ENCODE results near the gene DAAM2. TPM values are rescaled to one million over a fixed set of nuclear protein-coding genes. Genes with fewer than 3 reads are reported as not detected.

The DAAM2 gene
- total RNA-seq, 1 donor from 2014 or later, result 0.59 TPM

GRCh38 chr6:39793516-39793915 is 1.3 kb downstream of the DAAM2 start:
- no peak for DNase-seq
- Mint-ChIP-seq H3K4me3 (ENCODE audit: unreplicated experiment) (no peak overlapping the region), H3K4me1 (ENCODE audit: low read depth, unreplicated experiment) (no peaks in the 10 kb centered on the region), H3K9me3 (ENCODE audit: unreplicated experiment) (no peaks in the 10 kb centered on the region), H3K27ac (ENCODE audit: unreplicated experiment) (no peak overlapping the region), H3K36me3 (ENCODE audit: unreplicated experiment) (no peaks in the 10 kb centered on the region), H3K27me3 (ENCODE audit: unreplicated experiment) (peaks cover 2% of the 10 kb centered on the region)
- TF ChIP-seq CTCF (IDR thresholded peaks at IDR 0.05; ENCODE audit: partially characterized antibody, unreplicated experiment), result no peak

GRCh38 chr6:39794231-39794630 is 2.1 kb downstream of the DAAM2 start:
- H3K36me3 Mint-ChIP-seq (ENCODE audit: unreplicated experiment), result no peaks in the 10 kb centered on the region
- no peak for TF ChIP-seq CTCF (IDR thresholded peaks at IDR 0.05; ENCODE audit: partially characterized antibody, unreplicated experiment)
- no peak overlapping the region for H3K27ac Mint-ChIP-seq (ENCODE audit: unreplicated experiment)
- H3K4me3 Mint-ChIP-seq (ENCODE audit: unreplicated experiment), result no peak overlapping the region
- no peaks in the 10 kb centered on the region for H3K27me3 Mint-ChIP-seq (ENCODE audit: unreplicated experiment)
- no peaks in the 10 kb centered on the region for H3K9me3 Mint-ChIP-seq (ENCODE audit: unreplicated experiment)
- DNase-seq, result no peak
- no peaks in the 10 kb centered on the region for H3K4me1 Mint-ChIP-seq (ENCODE audit: low read depth, unreplicated experiment)

- H3K4me1 Mint-ChIP-seq (ENCODE audit: low read depth, unreplicated experiment), result no peaks in the 10 kb centered on the region
- H3K27me3 Mint-ChIP-seq (ENCODE audit: unreplicated experiment), result no peaks in the 10 kb centered on the region
- no peaks in the 10 kb centered on the region for H3K9me3 Mint-ChIP-seq (ENCODE audit: unreplicated experiment)
- H3K4me3 Mint-ChIP-seq (ENCODE audit: unreplicated experiment), result no peak overlapping the region
- TF ChIP-seq CTCF (IDR thresholded peaks at IDR 0.05; ENCODE audit: partially characterized antibody, unreplicated experiment), result no peak
- DNase-seq, result no peak
- H3K36me3 Mint-ChIP-seq (ENCODE audit: unreplicated experiment), result no peaks in the 10 kb centered on the region
- no peak overlapping the region for H3K27ac Mint-ChIP-seq (ENCODE audit: unreplicated experiment)
Measured at GRCh38 chr6:39797751-39798150, 5.6 kb downstream of the DAAM2 start.

- TF ChIP-seq CTCF (IDR thresholded peaks at IDR 0.05; ENCODE audit: partially characterized antibody, unreplicated experiment), result no peak
- Mint-ChIP-seq H3K27me3 (ENCODE audit: unreplicated experiment) (no peaks in the 10 kb centered on the region), H3K36me3 (ENCODE audit: unreplicated experiment) (no peaks in the 10 kb centered on the region), H3K9me3 (ENCODE audit: unreplicated experiment) (no peaks in the 10 kb centered on the region), H3K4me3 (ENCODE audit: unreplicated experiment) (no peak overlapping the region), H3K4me1 (ENCODE audit: low read depth, unreplicated experiment) (no peaks in the 10 kb centered on the region), H3K27ac (ENCODE audit: unreplicated experiment) (no peak overlapping the region)
- DNase-seq, result no peak
Measured at GRCh38 chr6:39800034-39801032, 8.2 kb downstream of the DAAM2 start.

Measured in glutamatergic neuron (in vitro differentiated cells).